GM23338 (cell line): ENCODE measurements around the gene FANK1. TPM values are rescaled to one million over a fixed set of nuclear protein-coding genes. Genes with fewer than 3 reads are reported as not detected.
"Not testable (repeated sequence)": the region's sequence is repeated elsewhere in the genome, so short reads cannot be mapped to it uniquely, and the experiment has no call there.

Experiments
- ATAC-seq: fragments of 200-7000 bp; cut with Tn5 transposase; 3 replicates; pipeline ENCODE4 v1.9.1; 2020
- DNase-seq: peaks from one replicate; pipeline ENCODE4 v3.0.0-alpha.2; 2015; ENCODE audit warnings: low spot score
- H2AFZ ChIP-seq: fragments of 200-600 bp; sonication (generic); 2 replicates; pipeline ENCODE4 v1.8.0; 2016; ENCODE audit warnings: antibody characterized with exemption, mild to moderate bottlenecking, moderate library complexity
- H3F3A ChIP-seq: fragments of 200-600 bp; sonication (generic); replicated peaks from 2 replicates; pipeline ENCODE4 v1.8.0; 2017; ENCODE audit warnings: antibody characterized with exemption, mixed run types, low read depth
- H3K27ac ChIP-seq: fragments of 200-600 bp; sonication (generic); 2 replicates; pipeline ENCODE4 v1.6.1; 2016; ENCODE audit warnings: low read depth
- H3K27me3 ChIP-seq: fragments of 200-600 bp; sonication (generic); 2 replicates; pipeline ENCODE4 v1.8.0; 2016; ENCODE audit warnings: mild to moderate bottlenecking, mixed run types, moderate library complexity; ENCODE audit not compliant: insufficient read depth
- H3K36me3 ChIP-seq: fragments of 200-600 bp; sonication (generic); 2 replicates; pipeline ENCODE4 v1.8.0; 2016; ENCODE audit warnings: mild to moderate bottlenecking; ENCODE audit not compliant: insufficient read depth
- H3K4me1 ChIP-seq: fragments of 200-600 bp; sonication (generic); 2 replicates; pipeline ENCODE4 v1.8.0; 2016; ENCODE audit warnings: mild to moderate bottlenecking, moderate library complexity; ENCODE audit not compliant: insufficient read depth
- H3K4me2 ChIP-seq: fragments of 200-600 bp; sonication (generic); 2 replicates; pipeline ENCODE4 v1.7.1; 2017; ENCODE audit warnings: mixed run types
- H3K4me3 ChIP-seq: fragments of 200-600 bp; sonication (generic); 2 replicates; pipeline ENCODE4 v1.6.1; 2016; ENCODE audit warnings: mixed run types
- H3K79me2 ChIP-seq: fragments of 200-600 bp; sonication (generic); replicated peaks from 2 replicates; pipeline ENCODE4 v1.8.0; 2017; ENCODE audit warnings: mild to moderate bottlenecking; ENCODE audit not compliant: insufficient read depth
- H3K9me2 ChIP-seq: fragments of 200-600 bp; sonication (generic); 2 replicates; pipeline ENCODE4 v1.8.0; 2017; ENCODE audit not compliant: insufficient read depth
- H4K20me1 ChIP-seq: fragments of 200-600 bp; sonication (generic); replicated peaks from 2 replicates; pipeline ENCODE4 v1.8.0; 2017; ENCODE audit warnings: mild to moderate bottlenecking; ENCODE audit not compliant: insufficient read depth
- H3K27ac Mint-ChIP-seq: 2 replicates; pipeline ENCODE4 v1.8.0; 2020; ENCODE audit warnings: inconsistent platforms, mild to moderate bottlenecking, moderate library complexity, mixed read lengths
- H3K27me3 Mint-ChIP-seq: 3 replicates; pipeline ENCODE4 v1.8.0; 2022; ENCODE audit warnings: low read depth, mild to moderate bottlenecking, moderate library complexity, mixed read lengths, inconsistent platforms; ENCODE audit not compliant: insufficient read depth, poor library complexity
- H3K36me3 Mint-ChIP-seq: 3 replicates; pipeline ENCODE4 v1.8.0; 2021; ENCODE audit warnings: low read depth, mild to moderate bottlenecking, inconsistent platforms, moderate library complexity, mixed read lengths
- H3K4me1 Mint-ChIP-seq: 3 replicates; pipeline ENCODE4 v1.8.0; 2020; ENCODE audit warnings: mild to moderate bottlenecking, inconsistent platforms, mixed read lengths
- H3K4me3 Mint-ChIP-seq: 3 replicates; pipeline ENCODE4 v1.8.0; 2021; ENCODE audit warnings: moderate library complexity, mild to moderate bottlenecking, inconsistent platforms, mixed read lengths
- H3K9me3 Mint-ChIP-seq: 3 replicates; pipeline ENCODE4 v1.8.0; 2020; ENCODE audit warnings: moderate library complexity, mild to moderate bottlenecking, inconsistent platforms, mixed read lengths
- ETS1 ChIP-seq: IDR thresholded peaks from 2 replicates; pipeline ENCODE4 v1.6.1; 2016; ENCODE audit warnings: antibody characterized with exemption
- EZH2phosphoT487 ChIP-seq: fragments of 200-600 bp; sonication (generic); IDR thresholded peaks from one replicate; pipeline ENCODE4 v1.8.1; 2018; ENCODE audit warnings: antibody characterized with exemption; ENCODE audit not compliant: unreplicated experiment
- REST ChIP-seq: IDR thresholded peaks from one replicate; pipeline ENCODE4 v1.6.1; 2018; ENCODE audit warnings: antibody characterized with exemption; ENCODE audit not compliant: unreplicated experiment
- ZNF462 ChIP-seq: fragments of 250-450 bp; sonication (Bioruptor Pico); IDR thresholded peaks from 2 replicates; pipeline ENCODE4 v1.5.0; 2020; ENCODE audit warnings: mild to moderate bottlenecking, moderate library complexity
- polyA plus RNA-seq: library from polyadenylated mRNA; unstranded; fragments of >200 nt; fragmentation: Nextera tagmentation; extraction: Ambion mirVana; gene quantifications from 2 replicates; pipeline ENCODE4 v1.2.1, GENCODE V29; 2016
- total RNA-seq: library from RNA; depleted of rRNA; stranded (reverse); fragments of >200 nt; shearing (Covaris generic); gene quantifications from 2 replicates; pipeline ENCODE4 v1.2.3, GENCODE V29; 2014
- TF ChIP-seq, protein P1 (sequence below), 2 experiments: fragments of 200-600 bp in 1 of 2; sonication (generic) in 1 of 2; conservative IDR thresholded peaks; 2 replicates each; pipeline versions ENCODE4 v1.5.1 to v1.6.1; 2016 to 2017; ENCODE audit warnings: antibody characterized with exemption in 2 of 2, low read depth in 2 of 2, mild to moderate bottlenecking in 2 of 2, moderate library complexity in 1 of 2

The FANK1 gene
- total and polyA plus RNA-seq, 2 experiments from 2014 or later: 0.37 to 0.69 TPM

DNA sequence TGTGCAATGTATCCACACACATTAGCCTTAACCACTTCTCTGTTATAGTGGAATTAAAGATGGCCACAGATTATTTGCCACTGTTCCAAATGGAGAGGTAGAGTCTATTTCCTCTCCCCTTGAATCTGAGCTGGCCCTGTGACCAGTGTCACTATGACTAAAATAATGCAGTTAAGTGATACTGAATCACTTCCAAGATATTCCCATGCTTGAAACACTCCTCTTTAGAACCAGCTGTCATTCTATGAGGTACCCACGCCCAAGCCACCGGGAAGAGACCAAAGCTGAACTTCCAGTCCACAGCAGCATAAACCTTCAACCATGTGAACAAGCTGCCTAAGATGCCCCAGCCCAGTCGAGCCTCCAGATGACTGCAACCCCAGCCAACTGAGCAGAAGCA, 13.2 kb upstream of the FANK1 start (continued):
- TF ChIP-seq ZNF462 (CRISPR knock-in tag) (no peak), ETS1 (no peak), EZH2phosphoT487 (no peak)
- TF ChIP-seq, protein P1, sequence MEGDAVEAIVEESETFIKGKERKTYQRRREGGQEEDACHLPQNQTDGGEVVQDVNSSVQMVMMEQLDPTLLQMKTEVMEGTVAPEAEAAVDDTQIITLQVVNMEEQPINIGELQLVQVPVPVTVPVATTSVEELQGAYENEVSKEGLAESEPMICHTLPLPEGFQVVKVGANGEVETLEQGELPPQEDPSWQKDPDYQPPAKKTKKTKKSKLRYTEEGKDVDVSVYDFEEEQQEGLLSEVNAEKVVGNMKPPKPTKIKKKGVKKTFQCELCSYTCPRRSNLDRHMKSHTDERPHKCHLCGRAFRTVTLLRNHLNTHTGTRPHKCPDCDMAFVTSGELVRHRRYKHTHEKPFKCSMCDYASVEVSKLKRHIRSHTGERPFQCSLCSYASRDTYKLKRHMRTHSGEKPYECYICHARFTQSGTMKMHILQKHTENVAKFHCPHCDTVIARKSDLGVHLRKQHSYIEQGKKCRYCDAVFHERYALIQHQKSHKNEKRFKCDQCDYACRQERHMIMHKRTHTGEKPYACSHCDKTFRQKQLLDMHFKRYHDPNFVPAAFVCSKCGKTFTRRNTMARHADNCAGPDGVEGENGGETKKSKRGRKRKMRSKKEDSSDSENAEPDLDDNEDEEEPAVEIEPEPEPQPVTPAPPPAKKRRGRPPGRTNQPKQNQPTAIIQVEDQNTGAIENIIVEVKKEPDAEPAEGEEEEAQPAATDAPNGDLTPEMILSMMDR (conservative IDR thresholded peaks at IDR 0.05; ENCODE audit: low read depth in 2 of 2): no peak

DNA sequence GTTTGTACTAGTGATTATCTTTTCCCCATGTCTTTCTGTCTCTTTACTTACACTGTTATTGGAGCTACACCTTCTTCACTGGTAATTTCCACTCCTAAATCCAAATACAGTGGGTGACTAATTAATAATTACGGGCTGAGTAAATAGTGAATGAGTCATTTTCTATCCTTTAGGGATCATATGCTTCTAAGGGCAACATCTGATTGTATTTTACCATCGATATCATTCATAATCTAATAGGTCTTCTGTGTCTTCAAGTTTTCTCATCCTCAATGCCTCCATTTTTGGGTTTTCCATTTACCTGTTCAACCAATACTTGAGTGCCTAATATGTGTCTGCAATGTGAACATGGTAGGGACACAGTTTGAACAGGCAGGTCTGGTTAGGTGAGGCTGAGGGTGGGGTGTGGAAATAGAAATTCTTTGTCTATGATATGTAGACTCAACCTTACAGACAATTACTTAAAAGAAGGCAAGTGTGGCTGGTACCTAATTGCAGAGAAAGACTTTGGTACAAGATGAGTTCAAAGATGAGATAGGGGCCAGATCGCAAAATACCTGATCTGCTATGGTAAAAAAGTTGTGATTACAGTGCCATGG, 9.4 kb upstream of the FANK1 start:
- peaks cover 4% of the 10 kb centered on the region for H3K4me1 ChIP-seq
- H3K9me2 ChIP-seq: no peaks in the 10 kb centered on the region
- no peak for ATAC-seq
- H3K79me2 ChIP-seq: no peaks in the 10 kb centered on the region
- peaks cover 3% of the 10 kb centered on the region for H3K9me3 Mint-ChIP-seq
- H3K27me3 ChIP-seq: no peaks in the 10 kb centered on the region
- H3K4me2 ChIP-seq: no peak overlapping the region
- no peak for TF ChIP-seq REST
- H3K4me1 Mint-ChIP-seq: peaks cover 5% of the 10 kb centered on the region
- H3K27ac Mint-ChIP-seq: no peak overlapping the region
- no peaks in the 10 kb centered on the region for H3K36me3 ChIP-seq
- H3K4me3 Mint-ChIP-seq: no peak overlapping the region
- no peaks in the 10 kb centered on the region for H3K36me3 Mint-ChIP-seq
- H3K27ac ChIP-seq: no peak overlapping the region
- no peaks in the 10 kb centered on the region for H3F3A ChIP-seq
- H4K20me1 ChIP-seq: no peaks in the 10 kb centered on the region; the same call in 1 of the 2 replicates
- no peak overlapping the region for H2AFZ ChIP-seq
- no peak overlapping the region for H3K4me3 ChIP-seq
- H3K27me3 Mint-ChIP-seq: no peaks in the 10 kb centered on the region
- DNase-seq: no peak

DNA sequence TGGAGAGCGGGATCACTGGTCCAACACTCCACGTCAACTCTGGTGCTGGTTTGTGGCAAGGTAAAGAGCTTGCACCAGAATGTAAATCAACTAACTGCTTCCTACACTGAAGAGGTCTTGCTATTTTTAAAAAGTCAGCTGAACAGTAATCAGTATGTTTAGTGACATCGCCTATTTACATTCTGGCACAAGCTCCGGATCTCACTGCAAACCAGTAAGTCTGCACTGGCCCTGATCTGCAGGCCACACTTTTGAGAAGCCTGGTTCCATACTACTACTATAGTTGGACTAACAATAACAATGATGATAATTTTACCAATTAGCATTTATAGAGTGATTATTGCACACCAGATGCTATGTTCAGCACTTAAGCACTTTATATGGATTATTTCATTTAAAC, 6.9 kb upstream of the FANK1 start:
- not testable (repeated sequence) for H3K36me3 Mint-ChIP-seq, H3K27me3 ChIP-seq, H3K4me3 Mint-ChIP-seq, H4K20me1 ChIP-seq, DNase-seq, H3K4me1 Mint-ChIP-seq, H3F3A ChIP-seq, H3K36me3 ChIP-seq, H3K4me2 ChIP-seq, H3K9me3 Mint-ChIP-seq, H3K27ac Mint-ChIP-seq, ATAC-seq, H3K9me2 ChIP-seq, H3K4me3 ChIP-seq, H3K27me3 Mint-ChIP-seq, H3K79me2 ChIP-seq, H3K27ac ChIP-seq, H2AFZ ChIP-seq
- peaks cover 19% of the 10 kb centered on the region for H3K4me1 ChIP-seq
